Measurements from ENCODE around the gene CTNNB1. TPM values are rescaled to one million over a fixed set of nuclear protein-coding genes. Genes with fewer than 3 reads are reported as not detected.

The CTNNB1 gene
- polyA plus RNA-seq, result 644 to 1,021 TPM (median 775 TPM) in 3 replicates
- polyA plus RNA-seq (2011; ENCODE audit: low read depth), result 155 TPM
- 508 and 639 TPM in 2 replicates for polyA plus RNA-seq (2011; cell fraction: cytosol; rRNA removed)
- polyA plus RNA-seq (2011; cell fraction: nucleus; rRNA removed), result 1,414 and 1,476 TPM in 2 replicates
- 337 and 485 TPM in 2 replicates for polyA plus RNA-seq (2012; ENCODE audit: low replicate concordance)
- 3,062 to 5,232 TPM (median 3,853 TPM) in 3 replicates for polyA minus RNA-seq
- polyA minus RNA-seq (2011; cell fraction: cytosol; rRNA and poly(A)+ RNA removed), result 705 TPM
- polyA minus RNA-seq (2011; cell fraction: nucleus; rRNA and poly(A)+ RNA removed), result 1,878 and 2,895 TPM in 2 replicates

DNA sequence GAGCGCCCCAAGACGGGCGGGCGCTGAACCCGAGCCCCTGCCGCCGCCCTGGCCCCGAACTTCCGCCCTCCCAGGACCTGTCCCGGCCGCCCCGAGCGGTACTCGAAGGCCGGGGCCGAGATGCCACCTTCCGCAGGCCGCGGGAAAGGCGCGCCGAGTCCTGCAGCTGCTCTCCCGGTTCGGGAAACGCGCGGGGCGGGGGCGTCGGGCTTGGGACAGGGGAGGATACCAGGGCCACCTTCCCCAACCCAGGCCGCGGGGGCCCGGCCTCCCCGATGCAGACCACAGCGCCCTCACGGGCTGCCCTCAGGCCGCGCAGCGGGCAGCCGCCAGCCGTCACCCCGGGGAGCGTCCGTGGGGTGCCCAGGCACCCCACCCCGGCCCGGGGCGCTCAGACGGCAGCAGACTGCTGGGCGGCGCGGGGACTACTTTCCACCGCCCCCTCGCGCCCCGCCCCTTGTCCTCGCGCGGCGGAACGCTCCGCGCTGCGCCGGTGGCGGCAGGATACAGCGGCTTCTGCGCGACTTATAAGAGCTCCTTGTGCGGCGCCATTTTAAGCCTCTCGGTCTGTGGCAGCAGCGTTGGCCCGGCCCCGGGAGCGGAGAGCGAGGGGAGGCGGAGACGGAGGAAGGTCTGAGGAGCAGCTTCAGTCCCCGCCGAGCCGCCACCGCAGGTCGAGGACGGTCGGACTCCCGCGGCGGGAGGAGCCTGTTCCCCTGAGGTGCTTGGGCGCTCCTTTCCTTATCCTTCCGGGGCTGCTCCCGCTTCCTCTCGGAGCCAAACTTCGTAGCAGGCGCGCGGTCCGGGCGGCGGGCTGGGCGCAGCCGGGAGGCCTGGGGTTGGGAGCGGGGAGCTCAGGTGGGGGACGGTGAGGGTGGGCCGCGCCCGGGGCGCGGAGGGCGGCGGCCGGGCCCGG, at the start of gene CTNNB1:
TSS of gene CTNNB1 (plus strand) at position 556 of the 916 bp plus-strand sequence. CDS start 24,564 bp downstream, outside the sequence.
- Histone ChIP-seq H3K27me3 (ENCODE audit: control insufficient read depth, extremely low read depth, insufficient read depth, low read length) (peaks cover 4% of the 10 kb centered on the region), H3K9me3 (ENCODE audit: control insufficient read depth, low read depth, low read length) (no peaks in the 10 kb centered on the region), H3K9ac (ENCODE audit: control insufficient read depth, extremely low read depth, insufficient read depth, low read length) (peak within 1 kb of the TSS; percentile 96), H3K27ac (ENCODE audit: control insufficient read depth, insufficient read depth, low read length) (peak within 1 kb of the TSS; percentile 87), H3K4me2 (ENCODE audit: control insufficient read depth, extremely low read depth, insufficient read depth, low read depth, low read length) (peak within 1 kb of the TSS; percentile 82), H4K20me1 (ENCODE audit: control insufficient read depth, extremely low read depth, insufficient read depth, low read length) (peaks cover 23% of the 10 kb centered on the region), H2AFZ (ENCODE audit: control insufficient read depth, low read length) (peak within 1 kb of the TSS; percentile 86), H3K4me3 (ENCODE audit: control insufficient read depth in 2 of 3, extremely low read depth in 1 of 3, insufficient read depth in 2 of 3, low read depth in 1 of 3, low read length in 3 of 3) (peak within 1 kb of the TSS; percentile 81 to 98 (median 98)), H3K79me2 (ENCODE audit: control insufficient read depth, insufficient read depth, low read length) (peaks cover 47% of the 10 kb centered on the region), H3K4me1 (ENCODE audit: control insufficient read depth, extremely low read depth, insufficient read depth, low read length) (peaks cover 20% of the 10 kb centered on the region), H3K36me3 (ENCODE audit: control insufficient read depth in 2 of 2, extremely low read depth in 1 of 2, insufficient read depth in 2 of 2, low read length in 2 of 2) (peaks cover 0 to 3% of the 10 kb centered on the region in 2 experiments), H3K9me1 (ENCODE audit: control insufficient read depth, extremely low read depth, insufficient read depth, low read length) (no peaks in the 10 kb centered on the region)
- no peak for DNase-seq (ENCODE audit: low read depth, low spot score)
- dilution Hi-C loops (cut with MboI; ENCODE audit: extremely low pct_ligation_motif_present, low sequenced_read_pairs), result no loop called here
- TF ChIP-seq EZH2 (IDR thresholded peaks at IDR 0.05; ENCODE audit: low read length), result no peak
- TF ChIP-seq, protein P1, sequence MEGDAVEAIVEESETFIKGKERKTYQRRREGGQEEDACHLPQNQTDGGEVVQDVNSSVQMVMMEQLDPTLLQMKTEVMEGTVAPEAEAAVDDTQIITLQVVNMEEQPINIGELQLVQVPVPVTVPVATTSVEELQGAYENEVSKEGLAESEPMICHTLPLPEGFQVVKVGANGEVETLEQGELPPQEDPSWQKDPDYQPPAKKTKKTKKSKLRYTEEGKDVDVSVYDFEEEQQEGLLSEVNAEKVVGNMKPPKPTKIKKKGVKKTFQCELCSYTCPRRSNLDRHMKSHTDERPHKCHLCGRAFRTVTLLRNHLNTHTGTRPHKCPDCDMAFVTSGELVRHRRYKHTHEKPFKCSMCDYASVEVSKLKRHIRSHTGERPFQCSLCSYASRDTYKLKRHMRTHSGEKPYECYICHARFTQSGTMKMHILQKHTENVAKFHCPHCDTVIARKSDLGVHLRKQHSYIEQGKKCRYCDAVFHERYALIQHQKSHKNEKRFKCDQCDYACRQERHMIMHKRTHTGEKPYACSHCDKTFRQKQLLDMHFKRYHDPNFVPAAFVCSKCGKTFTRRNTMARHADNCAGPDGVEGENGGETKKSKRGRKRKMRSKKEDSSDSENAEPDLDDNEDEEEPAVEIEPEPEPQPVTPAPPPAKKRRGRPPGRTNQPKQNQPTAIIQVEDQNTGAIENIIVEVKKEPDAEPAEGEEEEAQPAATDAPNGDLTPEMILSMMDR (optimal IDR thresholded peaks at IDR 0.05 in 1 of 3, IDR thresholded peaks at IDR 0.05 in 1 of 3, conservative IDR thresholded peaks at IDR 0.05 in 1 of 3; ENCODE audit: extremely low read depth in 1 of 3, insufficient read depth in 2 of 3, low read length in 3 of 3), result no peak
- FAIRE-seq, result no peak

DNA sequence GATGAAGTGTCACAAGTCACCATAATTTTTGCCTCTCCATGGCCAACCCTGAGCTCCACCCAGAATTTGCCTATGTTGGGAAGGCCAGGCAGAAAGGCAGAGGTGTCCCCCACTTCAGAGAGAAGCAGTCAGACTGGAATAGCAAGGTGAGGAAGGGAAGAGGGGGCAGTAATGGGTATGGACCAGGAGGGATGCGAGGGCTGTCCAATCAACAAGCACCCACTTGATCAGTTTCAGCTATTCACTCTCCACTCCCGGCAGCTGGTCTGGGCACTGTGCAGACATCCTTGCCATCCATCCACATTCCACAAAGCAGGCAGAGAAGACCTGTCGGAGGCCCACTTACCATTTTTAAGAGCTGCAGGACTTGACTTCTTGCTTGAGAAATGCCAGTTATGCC, 43.5 kb upstream of the CTNNB1 start:
- H3K79me2 ChIP-seq (ENCODE audit: control insufficient read depth, insufficient read depth, low read length), result no peaks in the 10 kb centered on the region
- no peaks in the 10 kb centered on the region for H3K36me3 ChIP-seq (ENCODE audit: control insufficient read depth in 2 of 2, extremely low read depth in 1 of 2, insufficient read depth in 2 of 2, low read length in 2 of 2)
- no peak overlapping the region for H3K4me3 ChIP-seq (ENCODE audit: control insufficient read depth in 2 of 3, extremely low read depth in 1 of 3, insufficient read depth in 2 of 3, low read depth in 1 of 3, low read length in 3 of 3)
- no peak overlapping the region for H3K27ac ChIP-seq (ENCODE audit: control insufficient read depth, insufficient read depth, low read length)
- no peak for DNase-seq (ENCODE audit: low read depth, low spot score)
- no peak overlapping the region for H2AFZ ChIP-seq (ENCODE audit: control insufficient read depth, low read length)
- dilution Hi-C loops (cut with MboI; ENCODE audit: extremely low pct_ligation_motif_present, low sequenced_read_pairs), result no loop called here
- TF ChIP-seq, protein P1 (optimal IDR thresholded peaks at IDR 0.05 in 1 of 3, IDR thresholded peaks at IDR 0.05 in 1 of 3, conservative IDR thresholded peaks at IDR 0.05 in 1 of 3; ENCODE audit: extremely low read depth in 1 of 3, insufficient read depth in 2 of 3, low read length in 3 of 3), result no peak
- no peak for TF ChIP-seq EZH2 (IDR thresholded peaks at IDR 0.05; ENCODE audit: low read length)
- H3K4me1 ChIP-seq (ENCODE audit: control insufficient read depth, extremely low read depth, insufficient read depth, low read length), result peaks cover 19% of the 10 kb centered on the region
- H3K9me1 ChIP-seq (ENCODE audit: control insufficient read depth, extremely low read depth, insufficient read depth, low read length), result peaks cover 2% of the 10 kb centered on the region
- H4K20me1 ChIP-seq (ENCODE audit: control insufficient read depth, extremely low read depth, insufficient read depth, low read length), result no peaks in the 10 kb centered on the region
- no peak for FAIRE-seq
- no peak overlapping the region for H3K9ac ChIP-seq (ENCODE audit: control insufficient read depth, extremely low read depth, insufficient read depth, low read length)
- H3K27me3 ChIP-seq (ENCODE audit: control insufficient read depth, extremely low read depth, insufficient read depth, low read length), result no peaks in the 10 kb centered on the region
- H3K9me3 ChIP-seq (ENCODE audit: control insufficient read depth, low read depth, low read length), result no peaks in the 10 kb centered on the region
- H3K4me2 ChIP-seq (ENCODE audit: control insufficient read depth, extremely low read depth, insufficient read depth, low read depth, low read length), result no peak overlapping the region

Measured in keratinocyte (primary cell).